ENCODE data around the gene TBXAS1.
"Not testable (repeated sequence)": the region's sequence is repeated elsewhere in the genome, so short reads cannot be mapped to it uniquely, and the experiment has no call there.

Gene TBXAS1

GRCh38 chr7:139827042-139827441, 2.0 kb upstream of the TBXAS1 start:
- no peak for DNase-seq (ENCODE audit: low read depth)

- no peak for DNase-seq (ENCODE audit: low read depth)
Measured at GRCh38 chr7:139828446-139828845, 618 bp upstream of the TBXAS1 start.

- DNase-seq (ENCODE audit: low read depth): no peak
Measured at GRCh38 chr7:139829775-139830117, 682 bp downstream of the TBXAS1 start.

- DNase-seq (ENCODE audit: low read depth): no peak
Measured at GRCh38 chr7:139830292-139830691, 1.2 kb downstream of the TBXAS1 start.

GRCh38 chr7:139830782-139831501, 1.9 kb downstream of the TBXAS1 start:
- no peak for DNase-seq (ENCODE audit: low read depth)

- not testable (repeated sequence) for DNase-seq (ENCODE audit: low read depth)
Measured at GRCh38 chr7:139835848-139836247, 6.8 kb downstream of the TBXAS1 start.

- DNase-seq (ENCODE audit: low read depth): not testable (repeated sequence)
Measured at GRCh38 chr7:139837291-139837690, 8.2 kb downstream of the TBXAS1 start.

GRCh38 chr7:139838276-139838675, 9.2 kb downstream of the TBXAS1 start:
- no peak for DNase-seq (ENCODE audit: low read depth)

- DNase-seq (ENCODE audit: low read depth): no peak
Measured at GRCh38 chr7:139838876-139839275, 9.8 kb downstream of the TBXAS1 start.

GRCh38 chr7:139840776-139841175, 11.7 kb downstream of the TBXAS1 start:
- no peak for DNase-seq (ENCODE audit: low read depth)

GRCh38 chr7:139842401-139843210, 13.5 kb downstream of the TBXAS1 start:
- DNase-seq (ENCODE audit: low read depth): no peak

GRCh38 chr7:139843211-139843537, 14.1 kb downstream of the TBXAS1 start:
- not testable (repeated sequence) for DNase-seq (ENCODE audit: low read depth)

- no peak for DNase-seq (ENCODE audit: low read depth)
Measured at GRCh38 chr7:139844779-139845442, 15.8 kb downstream of the TBXAS1 start.

- no peak for DNase-seq (ENCODE audit: low read depth)
Measured at GRCh38 chr7:139845443-139845805, 16.4 kb downstream of the TBXAS1 start.

- DNase-seq (ENCODE audit: low read depth): no peak
Measured at GRCh38 chr7:139846297-139846696, 17.2 kb downstream of the TBXAS1 start.

GRCh38 chr7:139848274-139848673, 19.2 kb downstream of the TBXAS1 start:
- no peak for DNase-seq (ENCODE audit: low read depth)

GRCh38 chr7:139850906-139851305, 21.8 kb downstream of the TBXAS1 start:
- no peak for DNase-seq (ENCODE audit: low read depth)

GRCh38 chr7:139851770-139852481, 22.9 kb downstream of the TBXAS1 start:
- DNase-seq (ENCODE audit: low read depth): no peak

- no peak for DNase-seq (ENCODE audit: low read depth)
Measured at GRCh38 chr7:139852482-139852845, 23.4 kb downstream of the TBXAS1 start.

GRCh38 chr7:139853506-139854123, 24.6 kb downstream of the TBXAS1 start:
- DNase-seq (ENCODE audit: low read depth): no peak

- no peak for DNase-seq (ENCODE audit: low read depth)
Measured at GRCh38 chr7:139854124-139854511, 25.1 kb downstream of the TBXAS1 start.

- DNase-seq (ENCODE audit: low read depth): no peak
Measured at GRCh38 chr7:139854803-139855497, 25.9 kb downstream of the TBXAS1 start.
